ENCODE results near the gene MYO1D. TPM values are rescaled to one million over a fixed set of nuclear protein-coding genes. Genes with fewer than 3 reads are reported as not detected.

The MYO1D gene
- total RNA-seq, 1 experiment from 2014 or later, result 1.3 TPM

- intact Hi-C loops (cut with micrococcal nuclease; ENCODE audit: unreplicated experiment), result no loop called here
- Histone ChIP-seq H3K36me3 (ENCODE audit: control insufficient read depth, insufficient read depth, low read length) (no peaks in the 10 kb centered on the region), H3K27me3 (ENCODE audit: control insufficient read depth, insufficient read depth, low read length) (peaks cover 22% of the 10 kb centered on the region), H3K4me1 (ENCODE audit: control insufficient read depth, insufficient read depth, low read length) (peaks cover 3% of the 10 kb centered on the region; the same call in 1 of the 2 replicates), H3K4me3 (ENCODE audit: low read depth in 2 of 2, low read length in 2 of 2) (no peak overlapping the region), H3K9me3 (ENCODE audit: control insufficient read depth, insufficient read depth, low read depth, low read length) (no peaks in the 10 kb centered on the region), H3K27ac (ENCODE audit: low read length) (no peak overlapping the region)
- no TSS peak for BruUV-seq (replicated peaks)
- CTCF ChIA-PET, result no interaction called here
- in situ Hi-C loops (cut with HindIII; ENCODE audit: low pct_unique_long_range_greater_than_20kb, low sequenced_read_pairs), result no loop called here
- POLR2A ChIA-PET, result no interaction called here
- no peak for TF ChIP-seq SIN3A (IDR thresholded peaks at IDR 0.05; ENCODE audit: borderline replicate concordance, insufficient read depth, low read depth, low read length)
- no peak for TF ChIP-seq CTCF (IDR thresholded peaks at IDR 0.05)
- TF ChIP-seq REST (IDR thresholded peaks at IDR 0.05; ENCODE audit: insufficient read depth in 1 of 2, low read depth in 2 of 2, low read length in 1 of 2), result no peak
- no peak for TF ChIP-seq POLR2AphosphoS5 (IDR thresholded peaks at IDR 0.05; ENCODE audit: low read depth, low read length)
- TF ChIP-seq TCF7L2 (IDR thresholded peaks at IDR 0.05; ENCODE audit: low read depth, low read length), result no peak
- ATAC-seq (no peak), DNase-seq (ENCODE audit: low read depth, low spot score) (no peak)
Measured at GRCh38 chr17:32873114-32873513, 3.8 kb downstream of the MYO1D start.

GRCh38 chr17:32871746-32872145 is 5.2 kb downstream of the MYO1D start:
- peaks cover 25% of the 10 kb centered on the region for H3K27me3 ChIP-seq (ENCODE audit: control insufficient read depth, insufficient read depth, low read length)
- no peak overlapping the region for H3K27ac ChIP-seq (ENCODE audit: low read length)
- no peaks in the 10 kb centered on the region for H3K36me3 ChIP-seq (ENCODE audit: control insufficient read depth, insufficient read depth, low read length)
- ChIA-PET CTCF (no interaction called here), POLR2A (no interaction called here)
- no TSS peak for BruUV-seq (replicated peaks)
- DNase-seq (ENCODE audit: low read depth, low spot score), result no peak
- no peaks in the 10 kb centered on the region for H3K4me1 ChIP-seq (ENCODE audit: control insufficient read depth, insufficient read depth, low read length)
- no peak overlapping the region for H3K4me3 ChIP-seq (ENCODE audit: low read depth in 2 of 2, low read length in 2 of 2)
- intact Hi-C loops (cut with micrococcal nuclease; ENCODE audit: unreplicated experiment), result no loop called here
- ATAC-seq, result no peak
- TF ChIP-seq TCF7L2 (IDR thresholded peaks at IDR 0.05; ENCODE audit: low read depth, low read length) (no peak), REST (IDR thresholded peaks at IDR 0.05; ENCODE audit: insufficient read depth in 1 of 2, low read depth in 2 of 2, low read length in 1 of 2) (no peak), SIN3A (IDR thresholded peaks at IDR 0.05; ENCODE audit: borderline replicate concordance, insufficient read depth, low read depth, low read length) (no peak), CTCF (IDR thresholded peaks at IDR 0.05) (no peak), POLR2AphosphoS5 (IDR thresholded peaks at IDR 0.05; ENCODE audit: low read depth, low read length) (no peak)
- in situ Hi-C loops (cut with HindIII; ENCODE audit: low pct_unique_long_range_greater_than_20kb, low sequenced_read_pairs), result no loop called here
- H3K9me3 ChIP-seq (ENCODE audit: control insufficient read depth, insufficient read depth, low read depth, low read length), result no peaks in the 10 kb centered on the region

All from Panc1 (cell line).